B cell (primary cell): ENCODE results near the gene GPX8. TPM values are rescaled to one million over a fixed set of nuclear protein-coding genes. Genes with fewer than 3 reads are reported as not detected.

Experiments
- polyA plus RNA-seq: library from polyadenylated mRNA; depleted of rRNA; stranded (reverse); fragments of >200 nt; gene quantifications from 2 replicates; pipeline ENCODE4 v1.2.3, GENCODE V29; 2012
- small RNA-seq: library from RNA; depleted of rRNA; stranded (forward); fragments of <200 nt; gene quantifications from one replicate; pipeline ENCODE3, GENCODE V24; 2012; ENCODE audit warnings: low replicate concordance, low read depth; ENCODE audit not compliant: insufficient read length
- total RNA-seq, 2 donors: library from RNA; stranded (reverse); fragments of 120-200 nt in 1 of 2; gene quantifications; 1 replicate in 1 of 2; 2 replicates in 1 of 2; pipeline versions ENCODE4 v1.2.3 to v1.2.4, GENCODE V29; 2013 to 2022

The GPX8 gene
- total and polyA plus RNA-seq, 2 donors (not counting 1 experiment from before 2014, with no cell fraction given), result not detected

Small RNAs within 50 kb of the gene (small RNA-seq; reads per million reads assigned to genes)
- gene MIR449A (not detected), gene MIR449B (not detected), gene MIR449C (not detected)

Other genes starting within 250 kb of the GPX8 start
- not detected in 2 replicates for gene ESM1, start 174.6 kb upstream of the GPX8 start, total RNA-seq
- gene ESM1, start 174.6 kb upstream of the GPX8 start, polyA plus RNA-seq, result not detected in 2 replicates
- not detected in 2 replicates for gene GZMK, start 135.9 kb upstream of the GPX8 start, total RNA-seq
- gene GZMK, start 135.9 kb upstream of the GPX8 start, polyA plus RNA-seq, result 0.16 and 0.21 TPM in 2 replicates
- 0.58 TPM in 1 of 2 replicates, not detected in the other for gene GZMA, start 57.5 kb upstream of the GPX8 start, total RNA-seq
- gene GZMA, start 57.5 kb upstream of the GPX8 start, polyA plus RNA-seq, result 1.0 and 1.4 TPM in 2 replicates
- not detected in 2 replicates for gene CDC20B, start 13.0 kb downstream of the GPX8 start, total RNA-seq
- gene CDC20B, start 13.0 kb downstream of the GPX8 start, polyA plus RNA-seq, result 0.09 TPM in 1 of 2 replicates, not detected in the other
- gene MCIDAS, start 67.1 kb downstream of the GPX8 start, total RNA-seq, result not detected in 2 replicates
- gene MCIDAS, start 67.1 kb downstream of the GPX8 start, polyA plus RNA-seq, result not detected in 2 replicates
- gene CCNO, start 73.4 kb downstream of the GPX8 start, total RNA-seq, result not detected in 2 replicates
- not detected in 2 replicates for gene CCNO, start 73.4 kb downstream of the GPX8 start, polyA plus RNA-seq
- gene DHX29, start 147.5 kb downstream of the GPX8 start, total RNA-seq, result 17.9 and 18.1 TPM in 2 replicates
- gene DHX29, start 147.5 kb downstream of the GPX8 start, polyA plus RNA-seq, result 3.9 TPM in 2 replicates
- gene MTREX, start 147.8 kb downstream of the GPX8 start, total RNA-seq, result 91.7 and 94.0 TPM in 2 replicates
- 7.9 and 14.5 TPM in 2 replicates for gene MTREX, start 147.8 kb downstream of the GPX8 start, polyA plus RNA-seq